Measurements from ENCODE around the gene TUBB4B. TPM values are rescaled to one million over a fixed set of nuclear protein-coding genes. Genes with fewer than 3 reads are reported as not detected.

The TUBB4B gene
- total RNA-seq, 2 donors from 2014 or later: 328 to 415 TPM

GRCh38 chr9:137228968-137229896, 11.9 kb upstream of the TUBB4B start:
- H3K27me3 Mint-ChIP-seq (ENCODE audit: insufficient read depth): no peaks in the 10 kb centered on the region
- no peak overlapping the region for H3K27ac Mint-ChIP-seq
- Histone ChIP-seq H3K9me3 (ENCODE audit: control insufficient read depth, low read length) (no peaks in the 10 kb centered on the region), H3K36me3 (ENCODE audit: control insufficient read depth, insufficient read depth, low read length) (no peaks in the 10 kb centered on the region), H3K9ac (ENCODE audit: extremely low read depth, low read length, poor library complexity, severe bottlenecking) (no peak overlapping the region), H3K4me1 (ENCODE audit: control insufficient read depth, insufficient read depth, low read length) (no peaks in the 10 kb centered on the region), H3K4me3 (ENCODE audit: low read length) (no peak overlapping the region), H3K27me3 (ENCODE audit: control insufficient read depth, insufficient read depth, low read length, poor library complexity, severe bottlenecking) (no peaks in the 10 kb centered on the region), H3K27ac (ENCODE audit: low read depth, low read length) (no peak overlapping the region)
- H3K4me1 Mint-ChIP-seq: peaks cover 2% of the 10 kb centered on the region
- H3K9me3 Mint-ChIP-seq: no peaks in the 10 kb centered on the region
- WGBS, 2 experiments (ENCODE audit: insufficient coverage in 1 of 2, insufficient read length in 1 of 2): 92 to 93% methylated on average over 15 to 27 of the region's 27 CpGs
- no peak overlapping the region for H3K4me3 Mint-ChIP-seq
- no peaks in the 10 kb centered on the region for H3K36me3 Mint-ChIP-seq (ENCODE audit: low read depth)
- DNase-seq: no peak
- TF ChIP-seq CTCF (conservative IDR thresholded peaks at IDR 0.05): no peak

- Histone ChIP-seq H3K36me3 (ENCODE audit: control insufficient read depth, insufficient read depth, low read length) (no peaks in the 10 kb centered on the region), H3K9me3 (ENCODE audit: control insufficient read depth, low read length) (no peaks in the 10 kb centered on the region), H3K27ac (ENCODE audit: low read depth, low read length) (no peak overlapping the region), H3K27me3 (ENCODE audit: control insufficient read depth, insufficient read depth, low read length, poor library complexity, severe bottlenecking) (no peaks in the 10 kb centered on the region), H3K4me1 (ENCODE audit: control insufficient read depth, insufficient read depth, low read length) (no peaks in the 10 kb centered on the region), H3K9ac (ENCODE audit: extremely low read depth, low read length, poor library complexity, severe bottlenecking) (no peak overlapping the region), H3K4me3 (ENCODE audit: low read length) (no peak overlapping the region)
- no peak overlapping the region for H3K27ac Mint-ChIP-seq
- WGBS, 2 experiments (ENCODE audit: insufficient coverage in 1 of 2, insufficient read length in 1 of 2): 85 to 88% methylated on average over 16 to 31 of the region's 31 CpGs
- H3K4me3 Mint-ChIP-seq: no peak overlapping the region
- peaks cover 2% of the 10 kb centered on the region for H3K4me1 Mint-ChIP-seq
- H3K9me3 Mint-ChIP-seq: no peaks in the 10 kb centered on the region
- TF ChIP-seq CTCF (conservative IDR thresholded peaks at IDR 0.05): no peak
- no peaks in the 10 kb centered on the region for H3K27me3 Mint-ChIP-seq (ENCODE audit: insufficient read depth)
- no peak for DNase-seq
- H3K36me3 Mint-ChIP-seq (ENCODE audit: low read depth): no peaks in the 10 kb centered on the region
Observed at GRCh38 chr9:137229903-137230704, 11.0 kb upstream of the TUBB4B start.

DNA sequence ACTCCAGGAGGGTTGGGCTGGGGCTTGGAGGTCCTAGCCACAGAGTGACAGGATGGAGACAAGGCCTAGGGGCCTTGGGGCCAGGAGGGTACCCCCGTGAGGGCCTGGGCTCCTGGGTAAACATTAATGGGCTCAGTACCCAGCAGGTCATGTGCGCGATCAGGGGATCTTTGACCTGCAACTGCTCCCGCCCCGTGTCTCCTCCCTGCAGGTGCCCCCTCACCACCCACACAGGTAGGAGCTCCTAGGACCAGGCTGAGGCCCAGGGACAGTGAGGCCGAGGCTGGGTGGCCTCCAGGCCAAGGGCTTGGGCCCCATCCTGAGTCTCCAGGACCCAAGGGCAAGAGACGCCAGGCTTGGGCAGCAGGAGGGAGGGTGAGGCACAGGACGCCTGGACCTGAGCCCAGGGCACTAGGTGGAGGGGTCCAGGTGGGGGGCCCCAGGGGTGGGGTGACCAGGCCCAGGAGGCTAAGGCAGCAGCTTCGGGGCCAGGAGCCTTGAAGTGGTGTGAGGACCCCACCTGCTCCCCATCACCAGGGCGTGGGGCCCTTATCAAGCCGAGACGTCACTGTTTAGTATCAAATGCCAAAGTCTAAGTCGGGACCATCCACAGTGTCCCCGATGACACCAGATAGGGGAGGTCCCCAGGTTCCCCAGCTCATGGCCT, 10.2 kb upstream of the TUBB4B start, which contains the start of gene SLC34A3:
SLC34A3 (plus strand) TSS at position 197 of the 667 bp plus-strand sequence. CDS start 802 bp downstream, outside the sequence.
- H3K27me3 ChIP-seq (ENCODE audit: control insufficient read depth, insufficient read depth, low read length, poor library complexity, severe bottlenecking): no peaks in the 10 kb centered on the region
- H3K27ac ChIP-seq (ENCODE audit: low read depth, low read length): no peak within 1 kb of the TSS
- Mint-ChIP-seq H3K4me1 (peaks cover 6% of the 10 kb centered on the region), H3K4me3 (no peak within 1 kb of the TSS), H3K27ac (no peak within 1 kb of the TSS), H3K27me3 (ENCODE audit: insufficient read depth) (no peaks in the 10 kb centered on the region), H3K9me3 (no peaks in the 10 kb centered on the region), H3K36me3 (ENCODE audit: low read depth) (no peaks in the 10 kb centered on the region)
- TF ChIP-seq CTCF (conservative IDR thresholded peaks at IDR 0.05): no peak
- H3K36me3 ChIP-seq (ENCODE audit: control insufficient read depth, insufficient read depth, low read length): no peaks in the 10 kb centered on the region
- no peaks in the 10 kb centered on the region for H3K9me3 ChIP-seq (ENCODE audit: control insufficient read depth, low read length)
- WGBS, 2 experiments (ENCODE audit: insufficient coverage in 1 of 2, insufficient read length in 1 of 2): 87 to 94% methylated on average over 8 to 14 of the region's 14 CpGs
- no peak for DNase-seq
- H3K4me1 ChIP-seq (ENCODE audit: control insufficient read depth, insufficient read depth, low read length): no peaks in the 10 kb centered on the region
- H3K9ac ChIP-seq (ENCODE audit: extremely low read depth, low read length, poor library complexity, severe bottlenecking): no peak within 1 kb of the TSS
- H3K4me3 ChIP-seq (ENCODE audit: low read length): no peak within 1 kb of the TSS

Data from endodermal cell (in vitro differentiated cells).